IMR-90 (cell line): ENCODE results near the gene COL4A3. TPM values are rescaled to one million over a fixed set of nuclear protein-coding genes. Genes with fewer than 3 reads are reported as not detected.

Experiments used
- ATAC-seq: fragments of 200-7000 bp; cut with Tn5 transposase; 2 replicates; pipeline ENCODE4 v1.9.1; 2020; ENCODE audit warnings: low read depth, mild to moderate bottlenecking, moderate library complexity
- BruUV-seq: library from RNA; stranded (reverse); fragments of 400-500 nt; replicated peaks from 2 replicates; lab custom pipeline; 2021; lab: Mats Ljungman, UMichigan
- CTCF ChIA-PET: fragments of 300-600 bp; formaldehyde crosslinking; extraction: SDS; loops from one replicate; lab custom pipeline; 2021; ENCODE audit warnings: antibody characterized with exemption; lab: Yijun Ruan, JAX
- POLR2A ChIA-PET: fragments of 300-600 bp; sonication (Branson Sonifier 250); formaldehyde crosslinking; loops from one replicate; lab custom pipeline; 2022; ENCODE audit warnings: antibody characterized with exemption; ENCODE audit not compliant: unreplicated experiment; lab: Charles Lee
- DNase-seq: peaks from one replicate; pipeline ENCODE4 v3.0.0; 2013
- H2AFZ ChIP-seq: replicated peaks from 2 replicates; pipeline ENCODE3; 2013; ENCODE audit warnings: low read length, mild to moderate bottlenecking; ENCODE audit not compliant: poor library complexity
- H2AK5ac ChIP-seq: 2 replicates; pipeline ENCODE4 v1.6.1; 2013; ENCODE audit warnings: low read depth, low read length, inconsistent platforms
- H2AK9ac ChIP-seq: replicated peaks from 2 replicates; pipeline ENCODE3; 2013; ENCODE audit warnings: mild to moderate bottlenecking, low read depth, low read length, moderate library complexity; ENCODE audit not compliant: poor library complexity
- H2BK120ac ChIP-seq: 2 replicates; pipeline ENCODE4 v1.6.1; 2013; ENCODE audit warnings: low read depth, low read length, inconsistent platforms
- H2BK15ac ChIP-seq: 3 replicates; pipeline ENCODE4 v1.6.1; 2013; ENCODE audit warnings: low read depth, low read length, inconsistent platforms
- H2BK20ac ChIP-seq: 2 replicates; pipeline ENCODE4 v1.6.1; 2013; ENCODE audit warnings: low read depth, mild to moderate bottlenecking, inconsistent platforms, low read length, moderate library complexity
- H2BK5ac ChIP-seq: 2 replicates; pipeline ENCODE4 v1.6.1; 2013; ENCODE audit warnings: mild to moderate bottlenecking, low read depth, low read length, inconsistent platforms; ENCODE audit not compliant: poor library complexity, severe bottlenecking
- H3K14ac ChIP-seq: replicated peaks from 2 replicates; pipeline ENCODE4 v1.6.1; 2013; ENCODE audit warnings: low read depth, low read length, inconsistent platforms
- H3K18ac ChIP-seq: 2 replicates; pipeline ENCODE4 v1.6.1; 2013; ENCODE audit warnings: low read depth, low read length, control low read depth
- H3K23ac ChIP-seq: 2 replicates; pipeline ENCODE4 v1.6.1; 2013; ENCODE audit warnings: low read depth, low read length, inconsistent platforms
- H3K27ac ChIP-seq: 2 replicates; pipeline ENCODE4 v1.5.1; 2013; ENCODE audit warnings: mild to moderate bottlenecking, control low read depth, low read length; ENCODE audit not compliant: insufficient read depth
- H3K27me3 ChIP-seq: 2 replicates; pipeline ENCODE4 v1.6.1; 2013; ENCODE audit warnings: low read length; ENCODE audit not compliant: control insufficient read depth, insufficient read depth
- H3K36me3 ChIP-seq: 2 replicates; pipeline ENCODE4 v1.6.1; 2013; ENCODE audit warnings: low read length, mixed read lengths; ENCODE audit not compliant: control insufficient read depth, insufficient read depth
- H3K4ac ChIP-seq: 2 replicates; pipeline ENCODE4 v1.6.1; 2013; ENCODE audit warnings: low read depth, low read length, inconsistent platforms
- H3K4me1 ChIP-seq: 2 replicates; pipeline ENCODE4 v1.6.1; 2013; ENCODE audit warnings: low read length, mixed read lengths; ENCODE audit not compliant: control insufficient read depth, insufficient read depth
- H3K4me2 ChIP-seq: 2 replicates; pipeline ENCODE4 v1.6.1; 2013; ENCODE audit warnings: low read depth, mild to moderate bottlenecking, control low read depth, low read length, moderate library complexity
- H3K4me3 ChIP-seq: 2 replicates; pipeline ENCODE4 v1.5.1; 2013; ENCODE audit warnings: low read depth, mild to moderate bottlenecking, control low read depth, low read length, moderate library complexity; ENCODE audit not compliant: insufficient read depth
- H3K56ac ChIP-seq: 2 replicates; pipeline ENCODE4 v1.6.1; 2013; ENCODE audit warnings: low read length, inconsistent platforms; ENCODE audit not compliant: insufficient read depth; ENCODE audit errors: extremely low read depth
- H3K79me1 ChIP-seq, 2 experiments: 2 replicates each; pipeline ENCODE4 v1.6.1; 2013; ENCODE audit warnings: low read length in 2 of 2, inconsistent platforms in 1 of 2, low read depth in 1 of 2
- H3K9ac ChIP-seq: 2 replicates; pipeline ENCODE4 v1.6.1; 2013; ENCODE audit warnings: low read depth, low read length, control low read depth
- H3K9me1 ChIP-seq: 2 replicates; pipeline ENCODE4 v1.6.1; 2013; ENCODE audit warnings: low read length, inconsistent platforms; ENCODE audit not compliant: insufficient read depth
- H3K9me3 ChIP-seq: 2 replicates; pipeline ENCODE4 v1.6.1; 2013; ENCODE audit warnings: low read length; ENCODE audit not compliant: control insufficient read depth, insufficient read depth
- H4K20me1 ChIP-seq: 2 replicates; pipeline ENCODE4 v1.6.1; 2013; ENCODE audit warnings: low read length, inconsistent platforms; ENCODE audit not compliant: insufficient read depth
- H4K5ac ChIP-seq: 2 replicates; pipeline ENCODE4 v1.6.1; 2013; ENCODE audit warnings: mild to moderate bottlenecking, low read depth, low read length, control low read depth
- H4K8ac ChIP-seq, 2 experiments: 2 replicates each; pipeline ENCODE4 v1.6.1; 2013; ENCODE audit warnings: low read depth in 2 of 2, low read length in 2 of 2, control low read depth in 1 of 2, inconsistent platforms in 1 of 2
- H4K91ac ChIP-seq: 2 replicates; pipeline ENCODE4 v1.6.1; 2013; ENCODE audit warnings: low read depth, low read length, inconsistent platforms; ENCODE audit not compliant: insufficient read depth
- FOS ChIP-seq: fragments of 150-350 bp; IDR thresholded peaks from 2 replicates; pipeline ENCODE4 v1.6.1; 2016; ENCODE audit warnings: low read depth, low read length
- MAFK ChIP-seq: IDR thresholded peaks from 2 replicates; pipeline ENCODE4 v1.6.1; 2012; ENCODE audit warnings: low read depth, low read length, improper control_type of control experiment
- MAZ ChIP-seq: IDR thresholded peaks from 2 replicates; pipeline ENCODE4 v1.6.1; 2012; ENCODE audit warnings: low read depth, mild to moderate bottlenecking, low read length, improper control_type of control experiment, moderate library complexity, borderline replicate concordance
- NFE2L2 ChIP-seq: fragments of 150-350 bp; IDR thresholded peaks from 2 replicates; pipeline ENCODE4 v1.6.1; 2016; ENCODE audit warnings: low read depth, mild to moderate bottlenecking, low read length
- RAD21 ChIP-seq: IDR thresholded peaks from 2 replicates; pipeline ENCODE4 v1.6.1; 2012; ENCODE audit warnings: low read length, improper control_type of control experiment
- RCOR1 ChIP-seq: IDR thresholded peaks from 2 replicates; pipeline ENCODE4 v1.6.1; 2012; ENCODE audit warnings: mild to moderate bottlenecking, low read length, improper control_type of control experiment; ENCODE audit not compliant: insufficient replicate concordance
- RFX5 ChIP-seq: IDR thresholded peaks from 2 replicates; pipeline ENCODE4 v1.8.0; 2012; ENCODE audit warnings: low read depth, mild to moderate bottlenecking, low read length, moderate library complexity
- WGBS, 2 experiments: methylation state at CpG; one replicate each; pipeline versions ENCODE4 v1.1.5 to v1.1.7; 2013; ENCODE audit warnings: missing lambda C conversion rate in 2 of 2; ENCODE audit not compliant: insufficient read length in 1 of 2; ENCODE audit errors: extremely low coverage in 2 of 2; 5-methylcytosine and 5-hydroxymethylcytosine counted together
- dilution Hi-C: fragments of 300-500 bp; cut with HindIII; formaldehyde crosslinking; loops from one replicate; pipeline ENCODE4 v1.14.3; 2018; ENCODE audit warnings: low sequenced_read_pairs; ENCODE audit not compliant: unreplicated experiment
- in situ Hi-C: fragments of 300-500 bp; cut with MboI; formaldehyde crosslinking; loops from 3 replicates; pipeline ENCODE4 v1.14.3; 2019; ENCODE audit warnings: low sequenced_read_pairs, inconsistent platforms, mixed read lengths
- intact Hi-C: fragments of 100-400 bp; cut with micrococcal nuclease; formaldehyde crosslinking; loops from 2 replicates; pipeline ENCODE4 v1.10.0; 2022
- polyA plus RNA-seq, 3 experiments: library from polyadenylated mRNA; depleted of rRNA; stranded (reverse); fragments of >200 nt; gene quantifications; 2 replicates each; pipeline ENCODE4 v1.2.3, GENCODE V29; 2012; ENCODE audit warnings: low replicate concordance in 1 of 3
- total RNA-seq: library from RNA; depleted of rRNA; stranded (reverse); fragments of >200 nt; gene quantifications from 2 replicates; pipeline ENCODE4 v1.2.3, GENCODE V29; 2012
- TF ChIP-seq, protein P1 (sequence below): fragments of 150-350 bp; IDR thresholded peaks from 2 replicates; pipeline ENCODE4 v1.6.1; 2017; ENCODE audit warnings: mild to moderate bottlenecking, antibody characterized with exemption, low read length, low read depth
- TF ChIP-seq, protein P2 (sequence below): fragments of 150-350 bp; IDR thresholded peaks from 2 replicates; pipeline ENCODE4 v1.6.1; 2016; ENCODE audit warnings: low read depth, mild to moderate bottlenecking, low read length, moderate library complexity, borderline replicate concordance

Gene COL4A3
- total and polyA plus RNA-seq, 2 of the 4 experiments (the other 2 are of a cell fraction), result not detected

DNA sequence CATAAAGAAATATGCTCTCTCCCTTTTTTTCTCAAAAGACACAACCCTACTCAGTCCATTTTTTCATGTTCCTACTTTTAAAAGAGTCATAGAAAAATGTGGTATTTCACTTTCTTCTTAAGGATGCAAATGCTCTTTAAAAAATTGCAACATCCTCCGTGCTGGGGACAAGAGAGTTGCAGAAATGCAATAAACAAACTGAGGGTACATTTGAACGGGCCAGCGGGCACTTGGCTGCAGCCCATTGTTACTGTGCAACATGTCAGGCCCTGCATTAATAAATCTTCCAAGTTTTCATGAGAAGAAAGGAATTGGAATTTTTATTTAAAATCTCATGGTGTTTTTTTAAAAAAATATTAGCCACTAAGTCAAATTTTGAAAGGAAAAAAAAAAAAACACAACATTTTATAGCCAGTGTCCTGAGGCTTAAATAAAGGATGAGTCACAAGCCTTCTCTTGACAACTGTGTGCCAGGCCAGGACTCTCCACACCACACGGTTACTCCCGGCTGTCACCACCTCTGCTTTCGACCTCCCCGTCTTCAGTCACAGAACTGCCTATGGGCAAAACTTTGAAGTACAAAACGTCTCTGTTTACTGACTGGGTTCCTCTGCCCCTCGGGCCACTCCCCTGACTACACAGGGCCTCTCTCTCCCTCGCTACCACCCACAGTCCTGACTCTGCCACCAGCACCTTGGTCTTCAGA is 103.1 kb downstream of the COL4A3 start:
- no peak overlapping the region for H2BK20ac ChIP-seq
- no peak for DNase-seq
- no peak overlapping the region for H3K14ac ChIP-seq
- H2BK120ac ChIP-seq, result no peak overlapping the region
- no peak overlapping the region for H3K4ac ChIP-seq
- no peak overlapping the region for H3K9ac ChIP-seq
- no peak overlapping the region for H3K4me3 ChIP-seq
- H3K27ac ChIP-seq, result no peak overlapping the region
- H4K20me1 ChIP-seq, result no peaks in the 10 kb centered on the region
- no peaks in the 10 kb centered on the region for H3K9me1 ChIP-seq
- peak; percentile 48; the same call in 1 of the 2 replicates for ATAC-seq
- H2AFZ ChIP-seq, result peak overlapping the region; percentile 56
- BruUV-seq, result no TSS peak
- H3K27me3 ChIP-seq, result no peaks in the 10 kb centered on the region
- H4K8ac ChIP-seq, result no peak overlapping the region
- H3K36me3 ChIP-seq, result no peaks in the 10 kb centered on the region
- H2BK15ac ChIP-seq, result no peak overlapping the region
- H3K18ac ChIP-seq, result no peak overlapping the region
- ChIA-PET CTCF (no interaction called here), POLR2A (no interaction called here)
- dilution Hi-C loops (no loop called here), intact Hi-C loops (no loop called here), in situ Hi-C loops (no loop called here)
- no peak overlapping the region for H4K91ac ChIP-seq
- 58% methylated on average over 2 of the region's 10 CpGs; no CpG with 5 or more reads in 1 of the 2 experiments for WGBS, 2 experiments
- no peaks in the 10 kb centered on the region for H3K9me3 ChIP-seq
- peaks cover 2% of the 10 kb centered on the region; the same call in 1 of the 2 replicates for H3K4me1 ChIP-seq
- TF ChIP-seq, protein P1, sequence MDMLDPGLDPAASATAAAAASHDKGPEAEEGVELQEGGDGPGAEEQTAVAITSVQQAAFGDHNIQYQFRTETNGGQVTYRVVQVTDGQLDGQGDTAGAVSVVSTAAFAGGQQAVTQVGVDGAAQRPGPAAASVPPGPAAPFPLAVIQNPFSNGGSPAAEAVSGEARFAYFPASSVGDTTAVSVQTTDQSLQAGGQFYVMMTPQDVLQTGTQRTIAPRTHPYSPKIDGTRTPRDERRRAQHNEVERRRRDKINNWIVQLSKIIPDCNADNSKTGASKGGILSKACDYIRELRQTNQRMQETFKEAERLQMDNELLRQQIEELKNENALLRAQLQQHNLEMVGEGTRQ, result no peak
- no peak for TF ChIP-seq NFE2L2
- TF ChIP-seq RFX5, result no peak
- TF ChIP-seq, protein P2, sequence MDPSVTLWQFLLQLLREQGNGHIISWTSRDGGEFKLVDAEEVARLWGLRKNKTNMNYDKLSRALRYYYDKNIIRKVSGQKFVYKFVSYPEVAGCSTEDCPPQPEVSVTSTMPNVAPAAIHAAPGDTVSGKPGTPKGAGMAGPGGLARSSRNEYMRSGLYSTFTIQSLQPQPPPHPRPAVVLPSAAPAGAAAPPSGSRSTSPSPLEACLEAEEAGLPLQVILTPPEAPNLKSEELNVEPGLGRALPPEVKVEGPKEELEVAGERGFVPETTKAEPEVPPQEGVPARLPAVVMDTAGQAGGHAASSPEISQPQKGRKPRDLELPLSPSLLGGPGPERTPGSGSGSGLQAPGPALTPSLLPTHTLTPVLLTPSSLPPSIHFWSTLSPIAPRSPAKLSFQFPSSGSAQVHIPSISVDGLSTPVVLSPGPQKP, result no peak
- TF ChIP-seq MAZ, result no peak
- no peak for TF ChIP-seq FOS
- no peak for TF ChIP-seq MAFK
- TF ChIP-seq RAD21, result no peak
- no peak for TF ChIP-seq RCOR1
- H4K5ac ChIP-seq, result no peak overlapping the region
- H3K4me2 ChIP-seq, result no peak overlapping the region; the same call in 1 of the 2 replicates
- no peak overlapping the region for H3K23ac ChIP-seq
- H3K79me1 ChIP-seq, result no peaks in the 10 kb centered on the region
- peak overlapping the region; percentile 20 for H2AK9ac ChIP-seq
- no peak overlapping the region for H2AK5ac ChIP-seq
- H2BK5ac ChIP-seq, result no peak overlapping the region
- no peak overlapping the region for H3K56ac ChIP-seq
